ENCODE measurements around the gene REX1BD. TPM values are rescaled to one million over a fixed set of nuclear protein-coding genes. Genes with fewer than 3 reads are reported as not detected.
A peak's percentile ranks its signal among the peaks of the same experiment; 100 is the strongest.

The REX1BD gene
- total RNA-seq, 1 experiment from 2014 or later: 97.1 TPM

DNA sequence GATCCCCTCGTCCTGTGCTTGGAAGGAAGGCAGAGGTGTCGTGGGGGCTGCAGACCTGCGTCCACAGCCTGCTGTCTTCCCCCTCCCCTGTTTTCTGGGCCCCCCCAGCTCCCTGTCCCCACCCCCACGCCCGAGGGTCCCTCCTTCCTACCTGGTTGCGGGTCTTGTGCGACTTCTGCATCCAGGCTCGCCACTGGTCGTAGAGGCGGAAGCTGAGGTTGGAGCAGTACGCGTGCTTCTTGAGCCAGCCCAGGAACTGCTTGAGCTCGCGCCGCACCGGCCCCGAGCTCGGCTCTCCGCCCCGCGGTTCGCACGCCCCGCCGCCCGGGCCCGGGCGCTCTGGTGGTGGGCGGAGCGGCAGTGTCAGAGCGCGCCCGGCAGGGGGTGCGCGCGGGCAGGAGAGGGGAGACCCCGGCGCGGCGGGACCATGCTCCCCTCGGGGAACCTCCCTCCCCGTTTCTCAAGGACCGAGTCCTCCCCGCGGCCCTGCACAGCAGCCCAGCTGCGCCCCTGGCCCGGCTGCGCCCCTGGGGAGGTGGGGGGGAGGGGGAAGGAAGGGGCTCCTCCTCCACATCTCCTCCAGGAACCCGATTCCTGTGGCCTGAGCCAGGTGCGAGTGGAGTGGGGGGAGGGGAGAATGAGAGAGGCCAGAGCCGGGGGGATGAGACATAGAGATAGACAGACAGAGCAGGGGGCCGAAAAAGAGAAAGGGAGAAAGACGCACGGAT is 5.7 kb downstream of the REX1BD start:
- Histone ChIP-seq H3K9me2 (ENCODE audit: insufficient read depth) (no peaks in the 10 kb centered on the region), H2AFZ (ENCODE audit: low read depth, low read length, poor library complexity, severe bottlenecking) (no peak overlapping the region), H3K36me3 (ENCODE audit: control insufficient read depth in 1 of 2, insufficient read depth in 2 of 2, low read length in 2 of 2) (0 out of 4 replicates have a peak, but pooled peaks cover 0 to 4% of the 10 kb centered on the region in 2 experiments), H3K27me3 (ENCODE audit: insufficient read depth, low read length) (no peaks in the 10 kb centered on the region), H3K27ac (ENCODE audit: low read depth, low read length) (peak overlapping the region; percentile 52; the same call in 1 of the 2 replicates), H3K79me2 (ENCODE audit: insufficient read depth, low read length) (peaks cover 9% of the 10 kb centered on the region; the same call in 1 of the 2 replicates), H3K4me3 (replicated peaks in 1 of 2; ENCODE audit: low read depth in 1 of 2, low read length in 2 of 2) (peak overlapping the region; percentile 37 to 54), H4K20me1 (ENCODE audit: insufficient read depth) (no peaks in the 10 kb centered on the region), H3K4me1 (ENCODE audit: control insufficient read depth in 1 of 2, insufficient read depth in 2 of 2, low read length in 2 of 2) (peaks cover 15 to 40% of the 10 kb centered on the region in 2 experiments; a peak in 3 of 4 replicates), H3K4me2 (ENCODE audit: low read length) (peak overlapping the region; percentile 85), H3K9ac (ENCODE audit: low read length) (peak overlapping the region; percentile 63), H3K9me3 (ENCODE audit: control insufficient read depth in 1 of 2, insufficient read depth in 1 of 2, low read depth in 1 of 2, low read length in 2 of 2) (no peaks in the 10 kb centered on the region)
- peak; percentile 42 for ATAC-seq
- DNase-seq (ENCODE audit: low read depth, low spot score): no peak
- CTCF ChIA-PET: interaction anchor here (0.5 to 7.5 kb wide), 12 partner anchors 9 to 253 kb away, joined by 3 to 39 read pairs (median 4); partner anchors contain the start of genes CRLF1, TMEM59L and UBA52
- intact Hi-C loops (cut with micrococcal nuclease): loop anchor here (5.0 kb wide), 2 partner anchors 43 to 127 kb away; partner anchors contain the start of gene KLHL26
- RAD21 ChIA-PET (ENCODE audit: low non-redundant PET in 1 of 2, low total read pairs in 2 of 2, uncharacterized antibody in 2 of 2, unreplicated experiment in 2 of 2): interaction anchor here (0.7 to 0.8 kb wide), 3 partner anchors 73 to 154 kb away, joined by 3 to 4 read pairs (median 3); partner anchors contain the start of gene ELL (in 1 of the 2)
- POLR2A ChIA-PET: interaction anchor here (0.6 to 0.7 kb wide), 3 partner anchors 146 to 763 kb away, joined by 3 to 4 read pairs (median 3); no protein-coding TSS in a partner anchor
- no TSS peak for BruUV-seq (replicated peaks)
- TF ChIP-seq EZH2phosphoT487 (IDR thresholded peaks at IDR 0.05; ENCODE audit: borderline replicate concordance): no peak
- TF ChIP-seq, protein P1, sequence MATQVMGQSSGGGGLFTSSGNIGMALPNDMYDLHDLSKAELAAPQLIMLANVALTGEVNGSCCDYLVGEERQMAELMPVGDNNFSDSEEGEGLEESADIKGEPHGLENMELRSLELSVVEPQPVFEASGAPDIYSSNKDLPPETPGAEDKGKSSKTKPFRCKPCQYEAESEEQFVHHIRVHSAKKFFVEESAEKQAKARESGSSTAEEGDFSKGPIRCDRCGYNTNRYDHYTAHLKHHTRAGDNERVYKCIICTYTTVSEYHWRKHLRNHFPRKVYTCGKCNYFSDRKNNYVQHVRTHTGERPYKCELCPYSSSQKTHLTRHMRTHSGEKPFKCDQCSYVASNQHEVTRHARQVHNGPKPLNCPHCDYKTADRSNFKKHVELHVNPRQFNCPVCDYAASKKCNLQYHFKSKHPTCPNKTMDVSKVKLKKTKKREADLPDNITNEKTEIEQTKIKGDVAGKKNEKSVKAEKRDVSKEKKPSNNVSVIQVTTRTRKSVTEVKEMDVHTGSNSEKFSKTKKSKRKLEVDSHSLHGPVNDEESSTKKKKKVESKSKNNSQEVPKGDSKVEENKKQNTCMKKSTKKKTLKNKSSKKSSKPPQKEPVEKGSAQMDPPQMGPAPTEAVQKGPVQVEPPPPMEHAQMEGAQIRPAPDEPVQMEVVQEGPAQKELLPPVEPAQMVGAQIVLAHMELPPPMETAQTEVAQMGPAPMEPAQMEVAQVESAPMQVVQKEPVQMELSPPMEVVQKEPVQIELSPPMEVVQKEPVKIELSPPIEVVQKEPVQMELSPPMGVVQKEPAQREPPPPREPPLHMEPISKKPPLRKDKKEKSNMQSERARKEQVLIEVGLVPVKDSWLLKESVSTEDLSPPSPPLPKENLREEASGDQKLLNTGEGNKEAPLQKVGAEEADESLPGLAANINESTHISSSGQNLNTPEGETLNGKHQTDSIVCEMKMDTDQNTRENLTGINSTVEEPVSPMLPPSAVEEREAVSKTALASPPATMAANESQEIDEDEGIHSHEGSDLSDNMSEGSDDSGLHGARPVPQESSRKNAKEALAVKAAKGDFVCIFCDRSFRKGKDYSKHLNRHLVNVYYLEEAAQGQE (IDR thresholded peaks at IDR 0.05; ENCODE audit: low read depth): no peak
- TF ChIP-seq EGR1 (IDR thresholded peaks at IDR 0.05; ENCODE audit: low read depth): peak; percentile 50; the same call in 1 of the 2 replicates
- TF ChIP-seq CEBPB (IDR thresholded peaks at IDR 0.05; ENCODE audit: low read depth): no peak
- TF ChIP-seq POLR2AphosphoS5 (IDR thresholded peaks at IDR 0.05; ENCODE audit: low read depth, low read length): 0 out of 2 replicates have a peak, but pooled peaks have one; percentile 26
- TF ChIP-seq, protein P2, sequence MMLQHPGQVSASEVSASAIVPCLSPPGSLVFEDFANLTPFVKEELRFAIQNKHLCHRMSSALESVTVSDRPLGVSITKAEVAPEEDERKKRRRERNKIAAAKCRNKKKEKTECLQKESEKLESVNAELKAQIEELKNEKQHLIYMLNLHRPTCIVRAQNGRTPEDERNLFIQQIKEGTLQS (IDR thresholded peaks at IDR 0.05): no peak
- TF ChIP-seq EZH2 (IDR thresholded peaks at IDR 0.05): no peak
- TF ChIP-seq, protein P3, sequence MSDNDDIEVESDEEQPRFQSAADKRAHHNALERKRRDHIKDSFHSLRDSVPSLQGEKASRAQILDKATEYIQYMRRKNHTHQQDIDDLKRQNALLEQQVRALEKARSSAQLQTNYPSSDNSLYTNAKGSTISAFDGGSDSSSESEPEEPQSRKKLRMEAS (IDR thresholded peaks at IDR 0.05): no peak; the same call in 1 of the 2 replicates
- TF ChIP-seq FOSL1 (IDR thresholded peaks at IDR 0.05; ENCODE audit: low read depth): no peak
- TF ChIP-seq ELF1 (IDR thresholded peaks at IDR 0.05; ENCODE audit: borderline replicate concordance, low read depth): no peak
- TF ChIP-seq, protein P4, sequence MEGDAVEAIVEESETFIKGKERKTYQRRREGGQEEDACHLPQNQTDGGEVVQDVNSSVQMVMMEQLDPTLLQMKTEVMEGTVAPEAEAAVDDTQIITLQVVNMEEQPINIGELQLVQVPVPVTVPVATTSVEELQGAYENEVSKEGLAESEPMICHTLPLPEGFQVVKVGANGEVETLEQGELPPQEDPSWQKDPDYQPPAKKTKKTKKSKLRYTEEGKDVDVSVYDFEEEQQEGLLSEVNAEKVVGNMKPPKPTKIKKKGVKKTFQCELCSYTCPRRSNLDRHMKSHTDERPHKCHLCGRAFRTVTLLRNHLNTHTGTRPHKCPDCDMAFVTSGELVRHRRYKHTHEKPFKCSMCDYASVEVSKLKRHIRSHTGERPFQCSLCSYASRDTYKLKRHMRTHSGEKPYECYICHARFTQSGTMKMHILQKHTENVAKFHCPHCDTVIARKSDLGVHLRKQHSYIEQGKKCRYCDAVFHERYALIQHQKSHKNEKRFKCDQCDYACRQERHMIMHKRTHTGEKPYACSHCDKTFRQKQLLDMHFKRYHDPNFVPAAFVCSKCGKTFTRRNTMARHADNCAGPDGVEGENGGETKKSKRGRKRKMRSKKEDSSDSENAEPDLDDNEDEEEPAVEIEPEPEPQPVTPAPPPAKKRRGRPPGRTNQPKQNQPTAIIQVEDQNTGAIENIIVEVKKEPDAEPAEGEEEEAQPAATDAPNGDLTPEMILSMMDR (IDR thresholded peaks at IDR 0.05 in 2 of 3, conservative IDR thresholded peaks at IDR 0.05 in 1 of 3; ENCODE audit: borderline replicate concordance in 1 of 3, insufficient read depth in 1 of 3, low read depth in 2 of 3, low read length in 2 of 3): peak; percentile 42 to 77 (median 76); a peak in 5 of 6 replicates
- TF ChIP-seq SIN3A (IDR thresholded peaks at IDR 0.05; ENCODE audit: low read depth): no peak
- no peak for TF ChIP-seq JUND (IDR thresholded peaks at IDR 0.05)
- peak; percentile 75 for TF ChIP-seq RAD21 (IDR thresholded peaks at IDR 0.05; ENCODE audit: low read depth)
- no peak for TF ChIP-seq CBX3 (IDR thresholded peaks at IDR 0.05; ENCODE audit: low read depth)
- TF ChIP-seq POLR2A (IDR thresholded peaks at IDR 0.05; ENCODE audit: borderline replicate concordance, extremely low read depth, insufficient read depth, insufficient read length): peak; percentile 30

Measured in HCT116 (cell line).